GM21528 (cell line): ENCODE results near the gene UBALD1.

ENCODE experiments used
- ATAC-seq: cut with Tn5 transposase; IDR thresholded peaks from one replicate; pipeline ENCODE4 v1.9.1; 2021; ENCODE audit warnings: mild to moderate bottlenecking, moderate library complexity; ENCODE audit not compliant: unreplicated experiment, low FRiP score

Gene UBALD1

DNA sequence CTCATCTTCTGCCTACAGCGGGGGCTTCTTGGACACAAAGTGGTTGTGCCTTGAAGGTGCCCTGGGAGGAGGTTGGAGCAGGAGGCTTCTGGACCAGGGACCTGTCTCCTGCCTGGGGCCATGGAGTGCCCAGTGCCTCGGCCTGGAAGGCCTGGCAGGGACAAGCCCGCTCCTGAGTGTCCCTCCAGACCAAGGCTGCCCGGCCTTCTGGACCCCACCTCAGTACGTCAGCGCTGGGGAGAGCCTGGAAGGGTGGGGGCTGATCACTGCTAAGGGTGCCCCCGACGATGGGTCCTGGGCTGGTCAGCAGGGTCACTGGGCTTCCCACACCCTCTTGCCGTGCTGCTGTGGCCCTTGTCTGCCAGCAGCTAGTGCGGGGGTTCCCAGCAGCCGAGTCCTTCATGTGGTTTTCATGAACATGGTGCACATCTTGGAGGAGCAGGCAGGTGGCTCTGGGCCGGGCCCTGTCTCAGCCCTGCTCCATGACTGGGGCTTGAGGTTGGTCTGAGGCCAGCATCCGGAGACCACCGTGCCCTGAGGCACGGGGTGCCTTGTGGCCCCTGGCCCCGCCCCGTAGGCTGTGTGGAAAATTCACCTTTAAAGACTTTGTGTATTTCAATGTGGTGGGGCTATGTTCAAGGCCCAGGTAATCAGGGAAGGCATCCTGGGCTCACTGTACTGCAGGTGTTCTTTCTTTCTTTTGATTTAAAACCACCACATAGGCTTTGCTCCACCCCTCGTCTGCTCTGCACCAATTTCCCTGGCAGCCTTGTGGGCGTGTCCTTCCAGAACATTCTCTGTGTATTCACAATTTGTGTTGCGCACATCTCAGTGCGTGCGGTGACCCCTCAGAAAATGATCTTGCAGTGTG is 32.3 kb upstream of the UBALD1 start:
- no peak for ATAC-seq

DNA sequence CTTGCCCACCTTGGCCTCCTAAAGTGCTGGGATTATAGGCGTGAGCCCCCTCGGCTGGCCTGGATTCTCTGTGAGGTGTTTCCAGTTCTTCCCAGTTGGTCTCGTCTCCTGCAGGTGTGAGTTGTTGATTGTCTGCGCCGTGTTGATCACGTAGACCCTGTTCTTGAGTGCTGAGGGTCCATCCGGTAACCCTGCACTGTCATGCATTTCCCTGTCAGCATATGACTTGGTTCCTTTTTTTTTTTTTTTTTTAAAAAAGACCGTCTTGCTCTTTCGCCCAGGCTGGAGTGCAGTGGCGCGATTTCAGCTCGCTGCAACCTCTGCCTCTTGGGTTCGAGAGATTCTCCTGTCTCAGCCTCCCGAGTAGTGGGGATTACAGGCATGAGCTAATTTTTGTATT is 27.2 kb upstream of the UBALD1 start:
- no peak for ATAC-seq

DNA sequence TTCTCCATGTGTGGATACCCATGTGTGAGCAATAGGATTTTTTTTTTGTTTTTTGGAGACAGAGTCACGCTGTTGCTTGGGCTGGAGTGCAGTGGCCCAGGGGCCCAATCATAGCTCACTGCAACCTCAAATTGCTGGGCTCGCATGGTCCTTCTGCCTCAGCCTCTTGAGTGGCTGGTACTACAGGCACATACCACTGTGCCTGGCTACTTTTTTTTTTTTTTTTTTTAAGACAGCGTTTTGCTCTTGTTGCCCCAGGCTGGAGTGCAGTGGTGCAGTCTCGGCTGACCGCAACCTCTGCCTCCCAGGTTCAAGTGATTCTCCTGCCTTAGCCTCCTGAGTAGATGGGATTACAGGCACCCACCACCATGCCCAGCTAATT is 26.6 kb upstream of the UBALD1 start:
- no peak for ATAC-seq

DNA sequence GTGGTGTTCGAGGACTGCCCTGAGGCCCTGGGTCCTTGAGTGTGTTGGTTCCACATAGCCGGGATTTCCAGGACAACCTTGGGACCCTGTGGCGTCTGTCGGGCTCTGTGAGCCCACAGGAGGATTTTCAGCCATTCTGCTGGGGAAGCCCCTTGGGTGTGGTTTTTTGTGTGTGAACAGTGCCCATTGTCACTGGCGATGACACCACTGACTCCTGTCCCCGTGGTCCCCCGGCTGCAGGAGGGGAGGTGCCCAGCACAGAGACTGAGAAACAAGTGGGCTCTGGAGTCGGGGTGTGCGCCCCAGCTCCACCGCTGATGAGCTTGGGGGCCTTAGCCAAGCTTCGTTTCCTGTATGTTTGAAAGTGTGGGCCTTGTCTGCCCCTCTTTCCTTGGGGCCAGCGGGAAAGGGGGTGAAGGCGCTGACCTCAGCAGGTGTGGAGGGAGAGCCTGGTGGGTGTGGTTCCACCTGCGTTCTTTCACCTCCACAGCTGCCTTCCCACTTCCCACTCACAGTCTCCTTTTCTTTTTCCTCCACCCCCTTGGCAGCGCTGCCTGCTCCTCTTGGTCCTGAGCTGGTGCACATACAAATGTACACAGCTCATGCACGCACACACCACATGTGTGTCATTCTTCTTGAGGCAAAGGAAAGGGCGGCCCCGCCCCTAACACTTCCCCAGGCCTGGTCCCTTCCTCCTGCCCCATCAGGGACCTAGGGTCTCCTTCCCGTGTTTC is 26.1 kb upstream of the UBALD1 start:
- no peak for ATAC-seq

DNA sequence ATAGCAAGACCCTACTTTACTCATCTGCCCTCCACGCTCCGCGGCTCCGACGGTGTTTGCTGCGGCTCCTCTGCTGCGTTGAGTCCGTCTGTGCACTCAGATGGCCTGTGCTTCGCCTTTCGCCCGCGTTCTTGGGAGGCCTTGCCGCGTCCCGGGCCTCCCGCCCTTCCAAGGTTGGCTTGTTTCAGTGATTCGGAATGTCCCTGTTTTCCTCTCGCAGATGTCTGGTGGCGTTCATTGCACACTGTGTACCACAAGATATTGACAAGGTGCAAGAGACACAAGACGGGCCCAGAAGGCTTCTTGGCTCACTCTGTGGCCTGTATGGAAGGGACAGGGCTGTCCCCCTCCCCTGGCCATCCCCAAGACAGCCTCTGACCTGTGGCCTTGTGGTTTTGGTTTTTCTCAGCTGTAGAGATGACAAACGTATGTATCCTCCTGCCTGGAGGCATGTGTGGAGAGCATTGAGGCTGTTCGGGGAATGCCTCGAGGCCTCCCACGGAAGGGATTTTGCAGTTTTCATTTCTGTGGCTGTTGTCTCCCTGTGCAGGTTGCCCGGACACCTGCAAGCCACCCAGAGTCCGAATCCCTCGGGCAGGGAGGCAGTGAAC is 25.3 kb upstream of the UBALD1 start:
- no peak for ATAC-seq

DNA sequence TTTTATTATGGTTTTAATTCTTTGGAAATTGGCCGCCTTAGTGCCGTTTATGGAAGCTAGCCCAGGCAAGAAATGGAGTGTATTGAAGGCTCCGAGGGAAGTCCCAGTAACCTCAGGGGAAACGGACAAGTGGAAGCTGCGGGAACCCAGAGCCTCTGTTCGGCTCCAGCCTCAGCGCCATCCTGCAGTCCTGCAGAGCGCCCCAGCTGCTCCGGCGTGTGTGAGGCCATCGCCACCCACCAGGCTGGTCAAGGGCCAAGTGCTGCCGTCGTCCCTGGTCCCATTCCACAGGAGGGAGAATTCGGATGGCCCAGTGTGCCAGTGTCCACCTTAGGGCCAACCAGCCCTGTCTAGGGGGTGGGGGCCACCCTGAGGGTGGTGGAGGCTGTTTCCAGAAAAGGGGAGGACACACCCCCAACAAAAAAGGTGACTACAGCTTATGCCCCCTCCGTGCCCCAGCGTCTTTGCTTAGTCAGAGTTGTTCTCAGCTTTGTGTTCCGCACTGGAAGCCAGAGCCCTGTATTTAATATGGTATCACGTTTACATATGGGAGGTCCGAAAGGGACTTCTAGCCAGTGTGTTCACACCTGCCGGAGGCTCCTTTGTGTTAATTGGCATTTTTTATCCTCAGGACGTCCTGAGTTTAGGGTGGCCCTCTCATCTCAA is 22.9 kb upstream of the UBALD1 start:
- no peak for ATAC-seq

- no peak for ATAC-seq
Measured at GRCh38 chr16:4636196-4636595, 21.5 kb upstream of the UBALD1 start.

DNA sequence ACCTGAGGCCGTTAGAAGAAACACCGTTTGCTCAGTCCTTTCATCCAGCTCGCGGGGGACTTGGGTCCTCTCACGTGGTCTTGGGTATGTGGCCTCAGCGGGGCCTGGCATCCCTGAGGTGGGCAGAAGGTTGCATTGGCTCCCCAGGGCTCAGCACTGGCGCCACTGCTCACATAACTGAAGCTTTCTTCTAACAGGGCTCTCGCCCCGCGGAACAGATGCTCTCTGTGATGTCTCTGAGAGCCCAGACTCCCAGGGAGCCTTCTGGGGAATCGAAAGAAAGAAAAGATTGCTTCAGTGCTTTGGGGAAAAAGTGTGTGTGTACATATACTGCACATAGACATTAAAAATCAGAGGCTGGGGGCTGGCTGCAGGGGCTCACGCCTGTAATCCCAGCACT is 20.1 kb upstream of the UBALD1 start:
- ATAC-seq = no peak

DNA sequence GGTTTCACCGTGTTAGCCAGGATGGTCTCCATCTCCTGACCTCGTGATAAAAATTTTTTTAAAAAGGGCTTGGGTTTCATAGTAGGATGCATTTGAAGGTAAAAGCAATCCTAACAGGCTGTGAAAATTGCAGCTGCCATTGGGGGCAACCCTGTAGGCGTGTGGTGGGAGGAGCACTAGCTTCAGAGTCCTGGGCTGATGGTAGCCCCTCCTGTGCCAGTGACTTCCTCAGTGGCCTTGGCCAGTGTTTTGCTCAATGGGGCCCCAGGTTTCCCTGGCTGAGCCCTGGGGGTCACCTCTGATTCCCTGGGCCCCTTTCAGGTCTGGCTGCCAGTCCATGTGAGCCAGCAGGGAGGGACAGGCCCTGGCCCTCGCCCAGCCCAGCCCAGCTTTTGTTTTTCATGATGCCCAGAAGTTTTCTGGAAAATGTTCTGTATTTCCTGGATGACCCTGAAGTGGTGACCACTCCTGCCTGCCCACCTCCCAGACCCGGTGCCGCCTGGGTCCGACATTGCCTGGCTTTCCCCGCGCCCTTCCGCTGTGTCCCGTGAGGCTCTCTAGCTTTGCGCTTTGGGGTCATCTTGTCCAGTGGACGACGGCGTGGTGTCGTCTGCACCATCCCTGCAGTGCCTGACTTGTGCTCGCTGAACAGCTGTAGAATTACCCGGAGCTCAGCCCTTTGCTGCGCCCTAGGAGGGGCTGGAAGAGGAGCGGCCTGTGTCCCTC is 19.4 kb upstream of the UBALD1 start:
- ATAC-seq = no peak

DNA sequence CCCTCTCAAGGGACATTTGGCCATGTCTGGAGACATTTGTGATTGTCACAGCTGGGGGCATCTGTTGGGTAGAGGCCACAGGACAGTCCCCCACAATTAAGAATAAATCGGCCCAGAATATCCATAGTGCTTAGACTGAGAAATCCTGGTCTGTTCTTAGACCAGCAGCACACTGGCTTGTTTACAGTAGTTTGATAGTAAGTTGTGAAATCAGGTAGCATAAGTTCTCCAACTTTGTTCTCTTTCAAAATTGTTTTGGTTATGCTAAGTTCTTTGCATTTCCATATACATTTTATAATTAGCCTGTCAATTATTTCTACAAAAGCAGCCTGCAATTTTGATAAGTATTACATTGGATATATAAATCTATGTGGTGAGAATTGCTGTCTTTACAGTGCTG is 16.8 kb upstream of the UBALD1 start:
- ATAC-seq = no peak

GRCh38 chr16:4628283-4628682 is 13.6 kb upstream of the UBALD1 start:
- ATAC-seq = no peak

DNA sequence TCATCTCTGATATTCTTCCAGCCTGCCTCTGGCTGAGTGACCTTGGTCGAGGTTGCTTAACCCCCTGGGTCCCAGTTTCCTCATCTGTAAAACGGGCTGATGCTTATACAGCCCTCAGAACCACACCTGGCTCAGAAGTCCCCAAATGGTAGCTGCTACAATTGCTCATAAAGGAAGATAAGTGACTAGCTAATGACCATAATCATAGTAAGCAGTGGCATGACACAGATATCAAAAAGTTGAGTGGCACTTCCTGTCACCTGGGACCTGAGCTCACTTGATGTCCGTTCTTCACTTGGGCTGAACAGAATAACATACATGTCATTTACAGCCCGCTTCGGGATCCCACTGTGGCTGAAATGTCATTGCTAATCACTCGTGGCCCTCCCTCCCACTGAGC is 11.7 kb upstream of the UBALD1 start:
- ATAC-seq = no peak

- ATAC-seq = no peak
Measured at GRCh38 chr16:4625560-4626159, 11.0 kb upstream of the UBALD1 start.

DNA sequence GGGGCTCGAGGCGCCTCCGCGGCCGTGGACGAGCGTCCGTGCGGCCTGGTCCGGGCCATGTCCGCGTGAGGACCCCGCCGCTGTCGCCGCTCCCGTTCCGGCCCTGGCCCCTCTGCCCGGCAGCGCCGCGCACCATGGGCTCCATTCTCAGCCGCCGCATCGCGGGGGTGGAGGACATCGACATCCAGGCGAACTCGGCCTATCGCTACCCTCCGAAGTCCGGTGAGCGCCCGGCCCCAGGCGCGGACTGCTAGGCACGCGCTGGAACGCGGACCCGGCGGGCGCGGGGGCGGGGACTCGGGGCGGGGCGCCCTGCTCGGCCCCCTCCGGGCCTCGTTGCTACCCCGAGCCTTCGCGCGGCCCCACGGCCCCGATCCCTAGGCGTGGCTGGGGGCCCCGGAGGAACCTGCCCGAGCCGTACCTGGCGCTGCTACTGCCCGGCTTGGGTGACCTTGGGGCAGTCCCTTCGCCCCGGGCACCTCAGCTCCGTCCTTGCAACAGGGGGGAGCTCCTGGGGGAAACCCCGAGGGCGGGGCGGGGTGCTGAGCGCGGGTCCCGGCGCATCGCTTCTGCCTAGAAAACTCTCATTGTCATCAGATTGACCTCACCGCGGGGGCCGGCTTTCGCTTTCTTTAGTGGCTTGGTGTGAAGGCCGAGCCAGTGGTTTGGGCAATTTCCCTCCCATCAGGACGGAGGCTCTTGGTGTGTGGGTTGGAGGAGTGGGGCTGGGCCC is 10.3 kb upstream of the UBALD1 start:
- ATAC-seq = peak; percentile 55

GRCh38 chr16:4624015-4624826 is 9.5 kb upstream of the UBALD1 start, which contains the start of gene MGRN1:
Gene MGRN1, plus strand, starts transcription at chr16:4624826. Its CDS starts 135 bp downstream, at chr16:4624961.
- ATAC-seq = peak; percentile 74

GRCh38 chr16:4623593-4623992 is 8.9 kb upstream of the UBALD1 start:
- ATAC-seq = no peak

DNA sequence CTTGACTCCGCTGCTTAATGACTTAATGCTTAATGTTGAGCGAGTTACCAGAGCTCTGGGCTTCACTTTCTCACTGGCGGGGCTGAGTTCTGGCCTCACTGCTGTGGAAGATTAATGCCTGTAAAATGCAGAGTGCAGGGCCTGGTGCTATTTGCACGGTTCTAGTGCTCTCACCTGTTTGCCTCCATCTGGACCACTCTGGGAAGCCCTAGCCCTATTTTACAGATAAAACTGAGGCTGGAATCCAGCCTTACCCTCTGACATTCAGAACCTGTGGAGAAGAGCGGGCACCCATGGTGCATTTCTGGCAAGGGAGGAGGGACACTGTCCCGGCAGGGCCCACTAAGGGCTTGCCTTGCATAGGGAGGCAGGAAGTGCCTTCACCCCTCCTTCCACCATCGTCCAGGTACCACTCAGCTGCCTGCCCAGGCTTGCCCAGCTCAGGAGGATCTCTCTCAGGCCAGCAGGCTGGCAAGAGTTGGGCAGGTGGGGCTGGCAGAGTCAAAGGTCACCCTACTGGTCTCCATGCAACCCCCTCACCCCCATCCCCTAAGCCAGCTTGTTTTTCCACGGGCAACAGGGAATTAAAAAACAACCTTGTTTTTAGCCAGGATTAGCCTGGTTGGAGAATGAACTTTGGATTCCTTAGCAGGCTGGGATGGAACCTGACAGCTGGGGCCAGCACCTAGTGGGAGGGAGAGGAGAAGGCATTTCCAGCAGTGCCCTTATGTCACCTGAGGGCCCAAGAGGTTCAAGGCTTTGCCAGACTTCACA is 4.1 kb upstream of the UBALD1 start:
- ATAC-seq = no peak

- no peak for ATAC-seq
Measured at GRCh38 chr16:4617880-4618279, 3.2 kb upstream of the UBALD1 start.
